HCT116 (cell line): ENCODE results near the gene IFT74. TPM values are rescaled to one million over a fixed set of nuclear protein-coding genes. Genes with fewer than 3 reads are reported as not detected.

Source experiments
- ATAC-seq: fragments of 200-7000 bp; cut with Tn5 transposase; 2 replicates; pipeline ENCODE4 v1.9.1; 2020; ENCODE audit warnings: mild to moderate bottlenecking, moderate library complexity
- BruUV-seq: library from RNA; stranded (reverse); fragments of 400-500 nt; replicated peaks from 2 replicates; lab custom pipeline; 2021; lab: Mats Ljungman, UMichigan
- CTCF ChIA-PET: fragments of 300-600 bp; sonication (Branson Sonifier 250); formaldehyde crosslinking; loops from one replicate; lab custom pipeline; 2021; ENCODE audit warnings: antibody characterized with exemption; lab: Charles Lee
- POLR2A ChIA-PET: fragments of 300-600, 350-600 bp; sonication (Branson Sonifier 250); formaldehyde crosslinking; loops from one replicate; lab custom pipeline; 2021; ENCODE audit warnings: antibody characterized with exemption; lab: Charles Lee
- RAD21 ChIA-PET, 2 experiments: fragments of 300-600 bp; sonication (Branson Sonifier 250); formaldehyde crosslinking; loops; one replicate each; lab custom pipeline; 2023; ENCODE audit warnings: low total read pairs in 2 of 2; ENCODE audit not compliant: uncharacterized antibody in 2 of 2, unreplicated experiment in 2 of 2, low non-redundant PET in 1 of 2; lab: Charles Lee
- DNase-seq: peaks from one replicate; pipeline ENCODE4 v3.0.0-alpha.2; 2010; ENCODE audit warnings: low read depth, low spot score
- H2AFZ ChIP-seq: fragments of 200-600 bp; shearing (Covaris generic), sonication (generic); 2 replicates; pipeline ENCODE4 v1.6.1; 2017; ENCODE audit warnings: low read depth, mixed run types, mixed read lengths, antibody characterized with exemption, low read length; ENCODE audit not compliant: poor library complexity, severe bottlenecking
- H3K27ac ChIP-seq: 2 replicates; pipeline ENCODE4 v1.5.1; 2012; ENCODE audit warnings: low read depth, low read length
- H3K27me3 ChIP-seq: fragments of 200-600 bp; sonication (generic); 2 replicates; pipeline ENCODE4 v1.6.1; 2016; ENCODE audit warnings: mixed run types, low read length, mixed read lengths; ENCODE audit not compliant: insufficient read depth
- H3K36me3 ChIP-seq, 2 experiments: fragments of 200-500 bp in 1 of 2; fragments of 200-600 bp in 1 of 2; sonication (Bioruptor generic) in 1 of 2; sonication (generic) in 1 of 2; 2 replicates each; pipeline versions ENCODE4 v1.5.1 to v1.6.1; 2014 to 2016; ENCODE audit warnings: low read length in 2 of 2, inconsistent platforms in 1 of 2, mixed read lengths in 1 of 2, mixed run types in 1 of 2; ENCODE audit not compliant: insufficient read depth in 2 of 2, control insufficient read depth in 1 of 2
- H3K4me1 ChIP-seq, 2 experiments: fragments of 200-600 bp in 1 of 2; sonication (generic) in 1 of 2; 2 replicates each; pipeline versions ENCODE4 v1.5.1 to v1.6.1; 2012 to 2017; ENCODE audit warnings: low read length in 2 of 2, inconsistent platforms in 1 of 2, mild to moderate bottlenecking in 1 of 2, mixed read lengths in 1 of 2, mixed run types in 1 of 2, moderate library complexity in 1 of 2; ENCODE audit not compliant: insufficient read depth in 2 of 2, control insufficient read depth in 1 of 2
- H3K4me2 ChIP-seq: fragments of 200-600 bp; sonication (generic); 2 replicates; pipeline ENCODE4 v1.6.1; 2017; ENCODE audit warnings: mixed run types, low read length, mixed read lengths
- H3K4me3 ChIP-seq, 2 experiments: fragments of 200-600 bp in 1 of 2; sonication (generic) in 1 of 2; replicated peaks in 1 of 2; 2 replicates each; pipeline ENCODE4 v1.5.1; 2011 to 2016; ENCODE audit warnings: low read length in 2 of 2, control low read depth in 1 of 2, low read depth in 1 of 2, mild to moderate bottlenecking in 1 of 2, mixed read lengths in 1 of 2, mixed run types in 1 of 2
- H3K79me2 ChIP-seq: fragments of 200-600 bp; sonication (generic); 2 replicates; pipeline ENCODE4 v1.6.1; 2017; ENCODE audit warnings: mild to moderate bottlenecking, mixed run types, low read length, moderate library complexity, mixed read lengths; ENCODE audit not compliant: insufficient read depth
- H3K9ac ChIP-seq: fragments of 200-600 bp; sonication (generic); 2 replicates; pipeline ENCODE4 v1.6.1; 2016; ENCODE audit warnings: low read length, mixed read lengths
- H3K9me2 ChIP-seq: fragments of 200-600 bp; sonication (generic), shearing (Covaris generic); 2 replicates; pipeline ENCODE4 v1.6.1; 2017; ENCODE audit warnings: mixed run types, mild to moderate bottlenecking, moderate library complexity; ENCODE audit not compliant: insufficient read depth
- H3K9me3 ChIP-seq, 2 experiments: fragments of 200-500 bp in 1 of 2; fragments of 200-600 bp in 1 of 2; sonication (Bioruptor generic) in 1 of 2; sonication (generic) in 1 of 2; 2 replicates each; pipeline ENCODE4 v1.6.1; 2014 to 2017; ENCODE audit warnings: low read length in 2 of 2, mixed read lengths in 2 of 2, inconsistent platforms in 1 of 2, low read depth in 1 of 2, mild to moderate bottlenecking in 1 of 2, mixed run types in 1 of 2, moderate library complexity in 1 of 2; ENCODE audit not compliant: control insufficient read depth in 1 of 2, insufficient read depth in 1 of 2
- H4K20me1 ChIP-seq: fragments of 200-600 bp; sonication (generic), shearing (Covaris generic); 2 replicates; pipeline ENCODE4 v1.6.1; 2017; ENCODE audit warnings: mixed run types, mild to moderate bottlenecking, moderate library complexity; ENCODE audit not compliant: insufficient read depth
- CBX3 ChIP-seq: IDR thresholded peaks from 2 replicates; pipeline ENCODE4 v1.6.1; 2012; ENCODE audit warnings: low read depth
- CEBPB ChIP-seq: IDR thresholded peaks from 2 replicates; pipeline ENCODE4 v1.6.1; 2012; ENCODE audit warnings: low read depth
- EGR1 ChIP-seq: IDR thresholded peaks from 2 replicates; pipeline ENCODE4 v1.6.1; 2012; ENCODE audit warnings: low read depth
- ELF1 ChIP-seq: IDR thresholded peaks from 2 replicates; pipeline ENCODE4 v1.6.1; 2012; ENCODE audit warnings: low read depth, borderline replicate concordance
- EZH2 ChIP-seq: fragments of 200-600 bp; sonication (generic); IDR thresholded peaks from 2 replicates; pipeline ENCODE4 v1.6.1; 2017; ENCODE audit warnings: antibody characterized with exemption, mixed run types
- EZH2phosphoT487 ChIP-seq: fragments of 200-600 bp; IDR thresholded peaks from 2 replicates; pipeline ENCODE4 v1.6.1; 2018; ENCODE audit warnings: antibody characterized with exemption, borderline replicate concordance
- JUND ChIP-seq: IDR thresholded peaks from 2 replicates; pipeline ENCODE4 v1.6.1; 2012
- POLR2A ChIP-seq: IDR thresholded peaks from 2 replicates; pipeline ENCODE4 v1.7.0; 2011; ENCODE audit warnings: borderline replicate concordance; ENCODE audit not compliant: insufficient read depth, insufficient read length; ENCODE audit errors: extremely low read depth
- POLR2AphosphoS5 ChIP-seq: IDR thresholded peaks from 2 replicates; pipeline ENCODE4 v1.6.1; 2011; ENCODE audit warnings: mild to moderate bottlenecking, low read depth, low read length, moderate library complexity
- RAD21 ChIP-seq: IDR thresholded peaks from 2 replicates; pipeline ENCODE4 v1.6.1; 2012; ENCODE audit warnings: low read depth, mild to moderate bottlenecking
- SP1 ChIP-seq: IDR thresholded peaks from 2 replicates; pipeline ENCODE4 v1.6.1; 2012; ENCODE audit warnings: low read depth
- YY1 ChIP-seq: IDR thresholded peaks from 2 replicates; pipeline ENCODE4 v1.6.1; 2011; ENCODE audit warnings: low read length, low read depth, moderate library complexity, mild to moderate bottlenecking; ENCODE audit not compliant: insufficient replicate concordance; ENCODE audit errors: extremely low read depth
- ZNF274 ChIP-seq: fragments of 200-500 bp; sonication (Bioruptor generic); IDR thresholded peaks from 2 replicates; pipeline ENCODE4 v1.6.1; 2014; ENCODE audit warnings: mild to moderate bottlenecking, low read depth, low read length, inconsistent platforms
- intact Hi-C: fragments of 100-400 bp; cut with micrococcal nuclease; formaldehyde crosslinking; loops from 2 replicates; pipeline ENCODE4 v1.10.0; 2022
- total RNA-seq: library from RNA; stranded (reverse); gene quantifications from one replicate; pipeline ENCODE4 v1.2.1, GENCODE V29; 2021; ENCODE audit not compliant: unreplicated experiment
- TF ChIP-seq, protein P1 (sequence below), 3 experiments: fragments of 200-600 bp in 1 of 3; sonication (generic) in 1 of 3; IDR thresholded peaks in 2 of 3; conservative IDR thresholded peaks in 1 of 3; 2 replicates each; pipeline ENCODE4 v1.5.1; 2012 to 2017; ENCODE audit warnings: low read depth in 2 of 3, low read length in 2 of 3, antibody characterized with exemption in 1 of 3, borderline replicate concordance in 1 of 3, control low read depth in 1 of 3, mild to moderate bottlenecking in 1 of 3, mixed read lengths in 1 of 3, mixed run types in 1 of 3, moderate library complexity in 1 of 3; ENCODE audit not compliant: insufficient read depth in 1 of 3
- TF ChIP-seq, protein P2 (sequence below): IDR thresholded peaks from 2 replicates; pipeline ENCODE4 v1.6.1; 2012; ENCODE audit warnings: low read depth
- TF ChIP-seq, protein P3 (sequence below): IDR thresholded peaks from 2 replicates; pipeline ENCODE4 v1.6.1; 2012
- TF ChIP-seq, protein P4 (sequence below): IDR thresholded peaks from 2 replicates; pipeline ENCODE4 v1.6.1; 2012

IFT74 gene
- total RNA-seq, 1 experiment from 2014 or later, result 18.2 TPM

DNA sequence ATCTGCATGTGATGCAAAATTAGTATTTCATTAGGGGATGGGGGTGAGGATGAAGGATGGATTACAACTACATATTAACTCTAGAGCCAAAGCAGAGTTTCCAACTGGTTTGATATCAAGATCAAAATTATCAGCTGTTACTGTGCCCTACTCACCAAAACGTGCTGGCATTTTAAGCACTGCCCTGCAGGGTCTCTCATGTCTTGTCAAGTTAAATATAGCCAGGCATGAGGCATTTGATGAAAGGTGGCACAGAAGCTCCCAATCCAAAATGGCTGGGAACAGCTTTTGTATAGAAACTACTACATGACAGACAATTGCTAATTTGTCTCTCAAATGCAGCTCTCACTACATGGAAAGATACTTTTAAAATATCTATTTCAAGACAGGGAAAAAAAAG lies 36.5 kb upstream of the IFT74 start:
- POLR2A ChIA-PET, result no interaction called here
- ATAC-seq, result no peak

More for the DNA sequence above, 36.5 kb upstream of the IFT74 start:
- Histone ChIP-seq H3K9ac (no peak overlapping the region), H3K27me3 (no peaks in the 10 kb centered on the region), H3K27ac (no peak overlapping the region), H3K36me3 (peaks cover 34 to 68% of the 10 kb centered on the region in 2 experiments), H3K4me2 (no peak overlapping the region), H4K20me1 (no peaks in the 10 kb centered on the region), H3K4me1 (no peaks in the 10 kb centered on the region), H3K79me2 (peaks cover 3% of the 10 kb centered on the region; the same call in 1 of the 2 replicates), H3K9me2 (no peaks in the 10 kb centered on the region), H2AFZ (no peak overlapping the region), H3K9me3 (no peaks in the 10 kb centered on the region), H3K4me3 (no peak overlapping the region)
- no TSS peak for BruUV-seq
- ChIA-PET RAD21 (no interaction called here), CTCF (no interaction called here)
- intact Hi-C loops, result no loop called here
- TF ChIP-seq EGR1 (no peak), RAD21 (no peak), ZNF274 (no peak), YY1 (no peak), ELF1 (no peak), CBX3 (no peak), JUND (no peak), EZH2 (no peak), POLR2AphosphoS5 (no peak), POLR2A (no peak), EZH2phosphoT487 (no peak), CEBPB (no peak), SP1 (no peak)
- TF ChIP-seq, protein P1, sequence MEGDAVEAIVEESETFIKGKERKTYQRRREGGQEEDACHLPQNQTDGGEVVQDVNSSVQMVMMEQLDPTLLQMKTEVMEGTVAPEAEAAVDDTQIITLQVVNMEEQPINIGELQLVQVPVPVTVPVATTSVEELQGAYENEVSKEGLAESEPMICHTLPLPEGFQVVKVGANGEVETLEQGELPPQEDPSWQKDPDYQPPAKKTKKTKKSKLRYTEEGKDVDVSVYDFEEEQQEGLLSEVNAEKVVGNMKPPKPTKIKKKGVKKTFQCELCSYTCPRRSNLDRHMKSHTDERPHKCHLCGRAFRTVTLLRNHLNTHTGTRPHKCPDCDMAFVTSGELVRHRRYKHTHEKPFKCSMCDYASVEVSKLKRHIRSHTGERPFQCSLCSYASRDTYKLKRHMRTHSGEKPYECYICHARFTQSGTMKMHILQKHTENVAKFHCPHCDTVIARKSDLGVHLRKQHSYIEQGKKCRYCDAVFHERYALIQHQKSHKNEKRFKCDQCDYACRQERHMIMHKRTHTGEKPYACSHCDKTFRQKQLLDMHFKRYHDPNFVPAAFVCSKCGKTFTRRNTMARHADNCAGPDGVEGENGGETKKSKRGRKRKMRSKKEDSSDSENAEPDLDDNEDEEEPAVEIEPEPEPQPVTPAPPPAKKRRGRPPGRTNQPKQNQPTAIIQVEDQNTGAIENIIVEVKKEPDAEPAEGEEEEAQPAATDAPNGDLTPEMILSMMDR (IDR thresholded peaks at IDR 0.05 in 2 of 3, conservative IDR thresholded peaks at IDR 0.05 in 1 of 3; ENCODE audit: borderline replicate concordance in 1 of 3, insufficient read depth in 1 of 3, low read depth in 2 of 3, low read length in 2 of 3), result no peak
- TF ChIP-seq, protein P2, sequence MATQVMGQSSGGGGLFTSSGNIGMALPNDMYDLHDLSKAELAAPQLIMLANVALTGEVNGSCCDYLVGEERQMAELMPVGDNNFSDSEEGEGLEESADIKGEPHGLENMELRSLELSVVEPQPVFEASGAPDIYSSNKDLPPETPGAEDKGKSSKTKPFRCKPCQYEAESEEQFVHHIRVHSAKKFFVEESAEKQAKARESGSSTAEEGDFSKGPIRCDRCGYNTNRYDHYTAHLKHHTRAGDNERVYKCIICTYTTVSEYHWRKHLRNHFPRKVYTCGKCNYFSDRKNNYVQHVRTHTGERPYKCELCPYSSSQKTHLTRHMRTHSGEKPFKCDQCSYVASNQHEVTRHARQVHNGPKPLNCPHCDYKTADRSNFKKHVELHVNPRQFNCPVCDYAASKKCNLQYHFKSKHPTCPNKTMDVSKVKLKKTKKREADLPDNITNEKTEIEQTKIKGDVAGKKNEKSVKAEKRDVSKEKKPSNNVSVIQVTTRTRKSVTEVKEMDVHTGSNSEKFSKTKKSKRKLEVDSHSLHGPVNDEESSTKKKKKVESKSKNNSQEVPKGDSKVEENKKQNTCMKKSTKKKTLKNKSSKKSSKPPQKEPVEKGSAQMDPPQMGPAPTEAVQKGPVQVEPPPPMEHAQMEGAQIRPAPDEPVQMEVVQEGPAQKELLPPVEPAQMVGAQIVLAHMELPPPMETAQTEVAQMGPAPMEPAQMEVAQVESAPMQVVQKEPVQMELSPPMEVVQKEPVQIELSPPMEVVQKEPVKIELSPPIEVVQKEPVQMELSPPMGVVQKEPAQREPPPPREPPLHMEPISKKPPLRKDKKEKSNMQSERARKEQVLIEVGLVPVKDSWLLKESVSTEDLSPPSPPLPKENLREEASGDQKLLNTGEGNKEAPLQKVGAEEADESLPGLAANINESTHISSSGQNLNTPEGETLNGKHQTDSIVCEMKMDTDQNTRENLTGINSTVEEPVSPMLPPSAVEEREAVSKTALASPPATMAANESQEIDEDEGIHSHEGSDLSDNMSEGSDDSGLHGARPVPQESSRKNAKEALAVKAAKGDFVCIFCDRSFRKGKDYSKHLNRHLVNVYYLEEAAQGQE, result no peak
- TF ChIP-seq, protein P3, sequence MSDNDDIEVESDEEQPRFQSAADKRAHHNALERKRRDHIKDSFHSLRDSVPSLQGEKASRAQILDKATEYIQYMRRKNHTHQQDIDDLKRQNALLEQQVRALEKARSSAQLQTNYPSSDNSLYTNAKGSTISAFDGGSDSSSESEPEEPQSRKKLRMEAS, result no peak
- TF ChIP-seq, protein P4, sequence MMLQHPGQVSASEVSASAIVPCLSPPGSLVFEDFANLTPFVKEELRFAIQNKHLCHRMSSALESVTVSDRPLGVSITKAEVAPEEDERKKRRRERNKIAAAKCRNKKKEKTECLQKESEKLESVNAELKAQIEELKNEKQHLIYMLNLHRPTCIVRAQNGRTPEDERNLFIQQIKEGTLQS, result no peak
- DNase-seq, result no peak
